Bronchial epithelial cell (primary cell): Measurements from ENCODE around the gene LRP4. TPM values are rescaled to one million over a fixed set of nuclear protein-coding genes. Genes with fewer than 3 reads are reported as not detected.

Experiments
- DNase-seq: peaks from one replicate; pipeline ENCODE4 v3.0.0-alpha.2; 2010; ENCODE audit warnings: low read depth
- FAIRE-seq: peaks from 2 replicates; lab custom pipeline; 2011; peaks lifted over from hg19 to GRCh38; lab: Jason Lieb, UNC
- H3K27me3 ChIP-seq: 2 replicates; pipeline ENCODE4 v1.5.1; 2011; ENCODE audit warnings: low read length; ENCODE audit not compliant: control insufficient read depth, insufficient read depth
- H3K36me3 ChIP-seq: 2 replicates; pipeline ENCODE4 v1.5.1; 2011; ENCODE audit warnings: low read length; ENCODE audit not compliant: control insufficient read depth, insufficient read depth
- H3K4me3 ChIP-seq: 2 replicates; pipeline ENCODE4 v1.5.1; 2011; ENCODE audit warnings: mild to moderate bottlenecking, low read depth, low read length, control low read depth
- total RNA-seq: library from RNA; depleted of rRNA; stranded (reverse); fragments of >200 nt; gene quantifications from 2 replicates; pipeline ENCODE4 v1.2.1, GENCODE V29; 2014
- TF ChIP-seq, protein P1 (sequence below): IDR thresholded peaks from 2 replicates; pipeline ENCODE4 v1.5.1; 2011; ENCODE audit warnings: mild to moderate bottlenecking, moderate library complexity, low read length, control low read depth, inconsistent platforms; ENCODE audit not compliant: insufficient read depth, severe bottlenecking

Gene LRP4
- total RNA-seq, 1 donor from 2014 or later: 5.0 TPM

DNA sequence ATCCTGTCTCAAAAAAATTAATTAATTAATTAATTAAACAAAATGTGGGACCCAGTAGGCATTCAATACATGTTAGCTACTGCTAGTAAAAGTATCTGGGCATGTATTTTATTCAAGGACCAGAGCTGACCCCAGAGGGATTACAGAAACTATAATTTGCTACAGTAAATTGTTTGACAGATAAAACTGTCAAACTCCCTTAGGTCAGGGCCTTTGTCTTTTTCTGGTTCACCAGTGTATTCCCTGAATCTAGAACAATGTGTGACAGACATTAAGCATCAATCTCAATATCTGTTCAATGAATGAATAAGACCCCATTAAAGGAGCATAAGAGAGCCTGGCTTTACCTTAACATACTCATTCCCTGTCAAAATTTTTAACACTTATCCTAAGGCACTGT is 78.2 kb downstream of the LRP4 start:
- no peaks in the 10 kb centered on the region for H3K36me3 ChIP-seq
- TF ChIP-seq, protein P1, sequence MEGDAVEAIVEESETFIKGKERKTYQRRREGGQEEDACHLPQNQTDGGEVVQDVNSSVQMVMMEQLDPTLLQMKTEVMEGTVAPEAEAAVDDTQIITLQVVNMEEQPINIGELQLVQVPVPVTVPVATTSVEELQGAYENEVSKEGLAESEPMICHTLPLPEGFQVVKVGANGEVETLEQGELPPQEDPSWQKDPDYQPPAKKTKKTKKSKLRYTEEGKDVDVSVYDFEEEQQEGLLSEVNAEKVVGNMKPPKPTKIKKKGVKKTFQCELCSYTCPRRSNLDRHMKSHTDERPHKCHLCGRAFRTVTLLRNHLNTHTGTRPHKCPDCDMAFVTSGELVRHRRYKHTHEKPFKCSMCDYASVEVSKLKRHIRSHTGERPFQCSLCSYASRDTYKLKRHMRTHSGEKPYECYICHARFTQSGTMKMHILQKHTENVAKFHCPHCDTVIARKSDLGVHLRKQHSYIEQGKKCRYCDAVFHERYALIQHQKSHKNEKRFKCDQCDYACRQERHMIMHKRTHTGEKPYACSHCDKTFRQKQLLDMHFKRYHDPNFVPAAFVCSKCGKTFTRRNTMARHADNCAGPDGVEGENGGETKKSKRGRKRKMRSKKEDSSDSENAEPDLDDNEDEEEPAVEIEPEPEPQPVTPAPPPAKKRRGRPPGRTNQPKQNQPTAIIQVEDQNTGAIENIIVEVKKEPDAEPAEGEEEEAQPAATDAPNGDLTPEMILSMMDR: no peak
- DNase-seq (no peak), FAIRE-seq (no peak)
- no peaks in the 10 kb centered on the region for H3K27me3 ChIP-seq
- H3K4me3 ChIP-seq: no peak overlapping the region

DNA sequence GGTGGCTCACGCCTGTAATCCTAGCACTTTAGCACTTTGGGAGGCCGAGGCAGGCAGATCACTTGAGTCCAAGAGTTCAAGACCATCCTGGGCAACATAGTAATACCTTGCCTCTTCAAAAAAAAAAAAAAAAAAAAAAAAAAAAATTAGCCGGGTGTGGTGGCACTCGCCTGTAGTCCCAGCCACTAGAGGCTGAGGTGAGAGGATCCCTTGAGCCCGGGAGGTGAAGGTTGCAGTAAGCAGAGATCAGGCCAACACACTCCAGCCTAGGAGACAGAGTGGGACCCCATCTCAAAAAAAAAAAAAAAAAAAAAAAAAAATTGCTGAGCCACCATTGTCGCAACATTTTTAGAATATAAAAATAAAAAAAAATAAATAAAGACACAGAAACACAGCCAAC is 79.8 kb downstream of the LRP4 start:
- FAIRE-seq (no peak), DNase-seq (no peak)
- Histone ChIP-seq H3K27me3 (no peaks in the 10 kb centered on the region), H3K4me3 (no peak overlapping the region), H3K36me3 (no peaks in the 10 kb centered on the region)
- TF ChIP-seq, protein P1: no peak

DNA sequence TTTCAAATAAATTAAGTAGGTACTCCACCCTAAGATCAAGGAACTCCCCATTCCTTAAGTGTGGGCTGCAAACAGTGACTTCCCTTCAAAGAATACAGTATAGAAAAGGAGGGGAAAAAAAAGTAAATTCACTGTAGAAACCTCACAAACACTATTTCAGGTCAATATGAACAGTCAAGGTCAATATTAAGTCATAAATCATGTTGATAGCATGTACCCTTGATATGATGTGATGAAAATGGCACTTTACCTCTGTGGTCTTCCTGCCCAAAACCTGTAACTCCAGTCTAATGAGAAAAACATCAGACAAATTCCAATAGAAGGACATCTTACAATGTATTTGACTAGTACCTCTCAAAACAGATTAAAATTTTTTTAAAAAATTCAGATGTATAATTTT is 80.5 kb downstream of the LRP4 start:
- DNase-seq (no peak), FAIRE-seq (no peak)
- Histone ChIP-seq H3K36me3 (no peaks in the 10 kb centered on the region), H3K27me3 (no peaks in the 10 kb centered on the region), H3K4me3 (no peak overlapping the region)
- TF ChIP-seq, protein P1: no peak

DNA sequence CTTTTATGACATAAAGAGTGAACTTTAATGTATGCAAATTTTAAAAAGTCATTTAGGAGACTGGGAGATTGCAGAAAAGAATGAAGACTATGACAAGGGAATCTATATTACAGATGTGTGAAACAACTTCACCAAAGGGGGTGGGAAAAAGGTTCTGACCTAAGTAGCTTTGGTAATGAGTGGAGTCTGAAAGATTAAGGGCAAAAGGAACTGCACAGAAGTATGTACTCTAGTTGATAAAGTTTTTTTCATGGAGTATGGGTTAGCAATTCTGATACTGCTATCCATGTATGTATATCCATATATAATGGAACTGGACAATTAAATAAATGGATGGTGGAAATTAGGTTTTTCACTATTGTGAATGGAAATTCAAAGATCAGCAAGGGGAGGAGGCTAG is 81.5 kb downstream of the LRP4 start:
- DNase-seq (no peak), FAIRE-seq (no peak)
- TF ChIP-seq, protein P1: no peak
- Histone ChIP-seq H3K36me3 (no peaks in the 10 kb centered on the region), H3K27me3 (no peaks in the 10 kb centered on the region), H3K4me3 (no peak overlapping the region)

DNA sequence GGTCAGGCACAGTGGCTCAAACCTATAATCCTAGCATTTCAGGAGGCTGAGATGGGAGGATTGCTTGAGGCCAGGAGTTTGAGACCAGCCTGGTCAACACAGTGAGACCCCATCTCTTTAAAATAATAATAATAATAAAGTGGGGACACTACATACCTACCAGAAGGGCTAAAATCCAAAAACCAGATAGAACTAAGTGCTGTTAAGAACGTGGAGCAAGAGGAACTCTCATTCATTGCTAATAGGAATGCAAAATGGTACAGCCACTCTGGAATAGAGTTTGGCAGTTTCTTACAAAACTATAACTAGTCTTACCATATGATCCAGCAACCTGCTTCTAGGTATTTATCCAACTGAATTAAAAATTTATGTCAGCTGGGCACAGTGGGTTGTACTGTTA is 81.9 kb downstream of the LRP4 start:
- TF ChIP-seq, protein P1: no peak
- no peaks in the 10 kb centered on the region for H3K27me3 ChIP-seq
- DNase-seq: no peak
- no peak for FAIRE-seq
- no peak overlapping the region for H3K4me3 ChIP-seq
- no peaks in the 10 kb centered on the region for H3K36me3 ChIP-seq

DNA sequence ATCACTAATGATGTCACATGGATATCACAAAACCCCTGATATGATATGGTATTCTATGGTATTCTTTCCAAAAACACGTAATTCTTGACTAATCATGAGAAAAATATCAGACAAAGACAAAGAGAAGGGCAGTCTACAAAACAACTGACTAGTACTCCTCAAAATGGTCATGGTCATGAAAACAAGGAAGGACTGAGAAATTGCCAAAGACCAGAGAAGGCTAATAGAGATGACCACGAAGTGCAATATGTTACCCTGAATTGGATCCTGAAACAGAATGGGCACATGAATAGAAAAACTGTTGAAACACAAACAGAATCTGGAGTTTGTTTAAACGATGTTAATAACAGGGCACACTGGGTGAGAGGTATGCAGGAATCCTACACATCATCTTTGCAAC is 82.5 kb downstream of the LRP4 start:
- FAIRE-seq: no peak
- H3K36me3 ChIP-seq: no peaks in the 10 kb centered on the region
- no peaks in the 10 kb centered on the region for H3K27me3 ChIP-seq

More for the DNA sequence above, 82.5 kb downstream of the LRP4 start:
- H3K4me3 ChIP-seq: no peak overlapping the region
- DNase-seq: no peak
- TF ChIP-seq, protein P1: no peak
